IPS-20b (cell line): ENCODE results near the gene MBD2.

ENCODE experiments used
- H3K27ac ChIP-seq: one replicate; pipeline ENCODE4 v1.5.1; 2013; ENCODE audit warnings: low read length
- H3K27me3 ChIP-seq: 2 replicates; pipeline ENCODE4 v1.6.1; 2013; ENCODE audit warnings: mild to moderate bottlenecking, low read length, inconsistent platforms; ENCODE audit not compliant: insufficient read depth
- H3K36me3 ChIP-seq: 2 replicates; pipeline ENCODE4 v1.6.1; 2013; ENCODE audit warnings: low read depth, mild to moderate bottlenecking, inconsistent platforms, low read length, moderate library complexity; ENCODE audit not compliant: insufficient read depth
- H3K4me1 ChIP-seq: 2 replicates; pipeline ENCODE4 v1.6.1; 2013; ENCODE audit warnings: mild to moderate bottlenecking, control low read depth, inconsistent platforms, low read length, moderate library complexity; ENCODE audit not compliant: insufficient read depth
- H3K4me3 ChIP-seq: 2 replicates; pipeline ENCODE4 v1.5.1; 2013; ENCODE audit warnings: mild to moderate bottlenecking, low read length, inconsistent platforms
- H3K9ac ChIP-seq: 2 replicates; pipeline ENCODE4 v1.6.1; 2013; ENCODE audit warnings: low read depth, mild to moderate bottlenecking, inconsistent platforms, low read length, moderate library complexity
- H3K9me3 ChIP-seq: 2 replicates; pipeline ENCODE4 v1.6.1; 2013; ENCODE audit warnings: mild to moderate bottlenecking, low read depth, low read length, inconsistent platforms; ENCODE audit not compliant: insufficient read depth

The MBD2 gene

GRCh38 chr18:54192415-54192814, 32.1 kb downstream of the MBD2 start:
- Histone ChIP-seq H3K9ac (no peak overlapping the region), H3K36me3 (no peaks in the 10 kb centered on the region), H3K9me3 (no peaks in the 10 kb centered on the region), H3K27me3 (no peaks in the 10 kb centered on the region), H3K4me1 (peaks cover 9% of the 10 kb centered on the region; the same call in 1 of the 2 replicates), H3K4me3 (no peak overlapping the region), H3K27ac (no peak overlapping the region)

- H3K36me3 ChIP-seq: no peaks in the 10 kb centered on the region
Measured at GRCh38 chr18:54191352-54191751, 33.1 kb downstream of the MBD2 start.

GRCh38 chr18:54187372-54187771, 37.1 kb downstream of the MBD2 start:
- H3K4me3 ChIP-seq: no peak overlapping the region
- H3K9me3 ChIP-seq: peaks cover 7% of the 10 kb centered on the region
- no peak overlapping the region for H3K9ac ChIP-seq
- H3K4me1 ChIP-seq: peaks cover 17% of the 10 kb centered on the region; the same call in 1 of the 2 replicates
- H3K36me3 ChIP-seq: no peaks in the 10 kb centered on the region
- no peaks in the 10 kb centered on the region for H3K27me3 ChIP-seq
- H3K27ac ChIP-seq: no peak overlapping the region

More at GRCh38 chr18:54191352-54191751, 33.1 kb downstream of the MBD2 start:
- H3K9ac ChIP-seq: no peak overlapping the region
- H3K27me3 ChIP-seq: no peaks in the 10 kb centered on the region
- peaks cover 9% of the 10 kb centered on the region; the same call in 1 of the 2 replicates for H3K4me1 ChIP-seq
- H3K4me3 ChIP-seq: no peak overlapping the region
- no peak overlapping the region for H3K27ac ChIP-seq
- no peaks in the 10 kb centered on the region for H3K9me3 ChIP-seq

GRCh38 chr18:54184836-54185235, 39.6 kb downstream of the MBD2 start:
- Histone ChIP-seq H3K9ac (no peak overlapping the region), H3K9me3 (peaks cover 7% of the 10 kb centered on the region), H3K4me3 (no peak overlapping the region), H3K27ac (no peak overlapping the region), H3K4me1 (peaks cover 9% of the 10 kb centered on the region; the same call in 1 of the 2 replicates), H3K36me3 (no peaks in the 10 kb centered on the region), H3K27me3 (no peaks in the 10 kb centered on the region)

- no peak overlapping the region for H3K27ac ChIP-seq
- H3K9me3 ChIP-seq: peaks cover 7% of the 10 kb centered on the region
- no peak overlapping the region for H3K9ac ChIP-seq
- no peaks in the 10 kb centered on the region for H3K27me3 ChIP-seq
- H3K36me3 ChIP-seq: no peaks in the 10 kb centered on the region
- peaks cover 9% of the 10 kb centered on the region; the same call in 1 of the 2 replicates for H3K4me1 ChIP-seq
- no peak overlapping the region for H3K4me3 ChIP-seq
Measured at GRCh38 chr18:54183390-54183789, 41.1 kb downstream of the MBD2 start.

GRCh38 chr18:54181856-54182602, 42.4 kb downstream of the MBD2 start:
- Histone ChIP-seq H3K4me1 (peaks cover 9% of the 10 kb centered on the region; the same call in 1 of the 2 replicates), H3K36me3 (no peaks in the 10 kb centered on the region), H3K4me3 (no peak overlapping the region), H3K27me3 (no peaks in the 10 kb centered on the region), H3K9me3 (peaks cover 7% of the 10 kb centered on the region), H3K9ac (no peak overlapping the region), H3K27ac (no peak overlapping the region)

GRCh38 chr18:54173980-54174630, 50.4 kb downstream of the MBD2 start:
- Histone ChIP-seq H3K27ac (no peak overlapping the region), H3K9ac (no peak overlapping the region), H3K4me1 (0 out of 2 replicates have a peak, but pooled peaks cover 7% of the 10 kb centered on the region), H3K27me3 (no peaks in the 10 kb centered on the region), H3K9me3 (no peaks in the 10 kb centered on the region), H3K4me3 (no peak overlapping the region), H3K36me3 (no peaks in the 10 kb centered on the region)

- no peaks in the 10 kb centered on the region for H3K36me3 ChIP-seq
- H3K27me3 ChIP-seq: no peaks in the 10 kb centered on the region
- no peak overlapping the region for H3K9ac ChIP-seq
- 0 out of 2 replicates have a peak, but pooled peaks cover 7% of the 10 kb centered on the region for H3K4me1 ChIP-seq
- no peaks in the 10 kb centered on the region for H3K9me3 ChIP-seq
- H3K27ac ChIP-seq: no peak overlapping the region
- no peak overlapping the region for H3K4me3 ChIP-seq
Measured at GRCh38 chr18:54173250-54173649, 51.2 kb downstream of the MBD2 start.

- Histone ChIP-seq H3K27me3 (no peaks in the 10 kb centered on the region), H3K36me3 (no peaks in the 10 kb centered on the region), H3K9ac (no peak overlapping the region), H3K4me1 (0 out of 2 replicates have a peak, but pooled peaks cover 7% of the 10 kb centered on the region), H3K4me3 (no peak overlapping the region), H3K9me3 (no peaks in the 10 kb centered on the region), H3K27ac (no peak overlapping the region)
Measured at GRCh38 chr18:54169431-54170403, 54.8 kb downstream of the MBD2 start.

GRCh38 chr18:54165450-54165849, 59.0 kb downstream of the MBD2 start:
- Histone ChIP-seq H3K27me3 (no peaks in the 10 kb centered on the region), H3K4me3 (no peak overlapping the region), H3K4me1 (no peaks in the 10 kb centered on the region), H3K9ac (no peak overlapping the region), H3K36me3 (no peaks in the 10 kb centered on the region), H3K27ac (no peak overlapping the region), H3K9me3 (no peaks in the 10 kb centered on the region)

- Histone ChIP-seq H3K4me1 (no peaks in the 10 kb centered on the region), H3K9me3 (no peaks in the 10 kb centered on the region), H3K27ac (no peak overlapping the region), H3K27me3 (no peaks in the 10 kb centered on the region), H3K4me3 (no peak overlapping the region), H3K9ac (no peak overlapping the region), H3K36me3 (no peaks in the 10 kb centered on the region)
Measured at GRCh38 chr18:54163453-54163852, 61.0 kb downstream of the MBD2 start.
